Pancreas (tissue), 10 donors: ENCODE results near the gene BFSP1. TPM values are rescaled to one million over a fixed set of nuclear protein-coding genes. Genes with fewer than 3 reads are reported as not detected.

Source experiments
- ATAC-seq, 4 donors: fragments of 200-7000 bp; cut with Tn5 transposase; one replicate each; pipeline versions ENCODE4 v1.8.0 to v1.9.1; 2020; ENCODE audit warnings: mild to moderate bottlenecking in 4 of 4, moderate library complexity in 4 of 4
- DNase-seq, 6 donors: peaks; one replicate each; pipeline ENCODE4 v3.0.0-alpha.2; 2020
- FAIRE-seq: peaks from 2 replicates; lab custom pipeline; 2012; peaks lifted over from hg19 to GRCh38; lab: Jason Lieb, UNC
- H3K27ac ChIP-seq, 4 donors: fragments of 200-600 bp; sonication (generic); 1 replicate in 3 of 4; 2 replicates in 1 of 4; pipeline versions ENCODE4 v1.5.0 to v1.8.0; 2020
- H3K27me3 ChIP-seq, 4 donors: fragments of 200-600 bp; one replicate each; pipeline ENCODE4 v1.8.0; 2021
- H3K36me3 ChIP-seq, 3 donors: fragments of 200-600 bp; sonication (generic) in 1 of 3; one replicate each; pipeline versions ENCODE4 v1.5.0 to v1.8.0; 2020 to 2021
- H3K4me1 ChIP-seq, 3 donors: fragments of 200-600 bp; one replicate each; pipeline ENCODE4 v1.8.0; 2021
- H3K4me3 ChIP-seq, 4 donors: fragments of 200-600 bp; sonication (generic) in 2 of 4; one replicate each; pipeline versions ENCODE4 v1.5.0 to v1.8.0; 2020 to 2021
- H3K9me3 ChIP-seq, 4 donors: fragments of 200-600 bp; one replicate each; pipeline ENCODE4 v1.8.0; 2021
- CTCF ChIP-seq, 4 donors: fragments of 200-600 bp; sonication (generic) in 3 of 4; IDR thresholded peaks; one replicate each; pipeline versions ENCODE4 v1.5.0 to v1.8.0; 2021; ENCODE audit warnings: antibody characterized with exemption in 4 of 4
- WGBS, 2 donors: extraction: QIAGEN DNeasy Blood & Tissue Kit; methylation state at CpG; one replicate each; pipeline ENCODE4 v1.1.7; 2013; 5-methylcytosine and 5-hydroxymethylcytosine counted together
- intact Hi-C, 3 donors: fragments of 100-400 bp; cut with DNase I; formaldehyde crosslinking; loops; one replicate each; pipeline versions ENCODE4 v1.11.1 to v1.14.2; 2022
- polyA plus RNA-seq, 2 donors: library from polyadenylated mRNA; stranded (reverse); fragments of 200-250 nt; gene quantifications; one replicate each; pipeline ENCODE4 v1.2.3, GENCODE V29; 2013
- total RNA-seq, 6 donors: library from RNA; stranded (reverse); fragmentation: NEBNext Ultra II Directional in 4 of 6; extraction: Animal tissue kit (Norgen Biotek cat#: 25700) in 4 of 6; gene quantifications; one replicate each; pipeline versions ENCODE4 v1.2.1 to v1.2.4, GENCODE V29; 2021 to 2023
- donor health status: healthy with polysubstance abuse.
- donor health status: DM: no; HTN: no; CAD: no; lungs with moderate emphysema.
- donor health status: DM: no; HTN: no; CAD: no.
- donor health status: control.
- donor health status: control.
- donor health status: Bipolar disorder and iron deficiency.
- donor health status: DM: yes; HTN: yes; CAD: no.
- donor health status: DM: no; HTN: no; CAD: no.
- donor health status: DM: no; HTN: no; CAD: no.
- donor health status: DM: yes; HTN: yes; CAD: no.

The BFSP1 gene
- total and polyA plus RNA-seq, 8 donors, result 0.81 to 2.0 (median 1.4) TPM

GRCh38 chr20:17542481-17542880 is 11.3 kb upstream of the BFSP1 start:
- H3K27ac ChIP-seq, result no peak overlapping the region
- 96 to 100% methylated on average over 1 of the region's 1 CpG for WGBS, 2 donors

GRCh38 chr20:17541996-17542395 is 10.8 kb upstream of the BFSP1 start:
- DNase-seq (no peak), ATAC-seq (no peak), FAIRE-seq (no peak)
- no peak for TF ChIP-seq CTCF (IDR thresholded peaks at IDR 0.05)
- Histone ChIP-seq H3K4me3 (no peak overlapping the region), H3K27me3 (no peaks in the 10 kb centered on the region), H3K4me1 (peaks cover 0 to 8% (median 0%) of the 10 kb centered on the region in 3 donors), H3K27ac (no peak overlapping the region), H3K36me3 (no peaks in the 10 kb centered on the region), H3K9me3 (no peaks in the 10 kb centered on the region)
- intact Hi-C loops, result loop anchor here in 1 of 3 donors (5.0 kb wide), 1 partner anchor 75 kb away; no protein-coding TSS in a partner anchor
- 78 to 90% methylated on average over 5 of the region's 5 CpGs for WGBS, 2 donors

More at GRCh38 chr20:17542481-17542880, 11.3 kb upstream of the BFSP1 start:
- Histone ChIP-seq H3K36me3 (no peaks in the 10 kb centered on the region), H3K4me3 (no peak overlapping the region), H3K27me3 (no peaks in the 10 kb centered on the region), H3K4me1 (peaks cover 0 to 8% (median 0%) of the 10 kb centered on the region in 3 donors), H3K9me3 (no peaks in the 10 kb centered on the region)
- TF ChIP-seq CTCF (IDR thresholded peaks at IDR 0.05), result no peak
- intact Hi-C loops, result loop anchor here in 1 of 3 donors (5.0 kb wide), 1 partner anchor 75 kb away; no protein-coding TSS in a partner anchor
- no peak for DNase-seq
- no peak for FAIRE-seq
- ATAC-seq, result no peak

- TF ChIP-seq CTCF (IDR thresholded peaks at IDR 0.05), result no peak
- Histone ChIP-seq H3K36me3 (no peaks in the 10 kb centered on the region), H3K27ac (no peak overlapping the region), H3K27me3 (no peaks in the 10 kb centered on the region), H3K4me1 (peaks cover 0 to 8% (median 0%) of the 10 kb centered on the region in 3 donors), H3K9me3 (no peaks in the 10 kb centered on the region), H3K4me3 (no peak overlapping the region)
- intact Hi-C loops, result loop anchor here in 1 of 3 donors (5.0 kb wide), 1 partner anchor 76 kb away; no protein-coding TSS in a partner anchor
- DNase-seq (no peak), FAIRE-seq (no peak), ATAC-seq (no peak)
- WGBS, 2 donors, result 88 to 91% methylated on average over 3 of the region's 3 CpGs
Observed at GRCh38 chr20:17541596-17541995, 10.4 kb upstream of the BFSP1 start.

GRCh38 chr20:17538517-17539170 is 7.5 kb upstream of the BFSP1 start:
- ATAC-seq, result no peak
- intact Hi-C loops, result loop anchor here in 1 of 3 donors (10.0 kb wide), 1 partner anchor 76 kb away; no protein-coding TSS in a partner anchor
- Histone ChIP-seq H3K36me3 (no peaks in the 10 kb centered on the region), H3K9me3 (no peaks in the 10 kb centered on the region), H3K4me1 (no peaks in the 10 kb centered on the region), H3K27ac (no peak overlapping the region), H3K27me3 (no peaks in the 10 kb centered on the region), H3K4me3 (no peak overlapping the region)
- no peak for DNase-seq
- TF ChIP-seq CTCF (IDR thresholded peaks at IDR 0.05), result no peak
- FAIRE-seq, result no peak
- WGBS, 2 donors, result 67 to 69% methylated on average over 7 of the region's 7 CpGs

GRCh38 chr20:17537959-17538358 is 6.8 kb upstream of the BFSP1 start:
- TF ChIP-seq CTCF (IDR thresholded peaks at IDR 0.05), result no peak
- 78 to 83% methylated on average over 3 of the region's 3 CpGs for WGBS, 2 donors
- intact Hi-C loops, result loop anchor here in 1 of 3 donors (10.0 kb wide), 1 partner anchor 77 kb away; no protein-coding TSS in a partner anchor

More at GRCh38 chr20:17537959-17538358, 6.8 kb upstream of the BFSP1 start:
- H3K27me3 ChIP-seq, result no peaks in the 10 kb centered on the region
- ATAC-seq, result no peak
- no peak for FAIRE-seq
- H3K27ac ChIP-seq, result no peak overlapping the region
- no peak for DNase-seq
- H3K4me1 ChIP-seq, result no peaks in the 10 kb centered on the region
- H3K36me3 ChIP-seq, result no peaks in the 10 kb centered on the region
- no peak overlapping the region for H3K4me3 ChIP-seq
- H3K9me3 ChIP-seq, result no peaks in the 10 kb centered on the region
